HG03280 (cell line): ENCODE results near the gene FRMPD2.
A peak's percentile ranks its signal among the peaks of the same experiment; 100 is the strongest.
"Not testable (repeated sequence)": the region's sequence is repeated elsewhere in the genome, so short reads cannot be mapped to it uniquely, and the experiment has no call there.

ENCODE experiments used
- ATAC-seq: cut with Tn5 transposase; IDR thresholded peaks from one replicate; pipeline ENCODE4 v1.9.1; 2021; ENCODE audit warnings: mild to moderate bottlenecking, moderate library complexity; ENCODE audit not compliant: unreplicated experiment

Gene FRMPD2

DNA sequence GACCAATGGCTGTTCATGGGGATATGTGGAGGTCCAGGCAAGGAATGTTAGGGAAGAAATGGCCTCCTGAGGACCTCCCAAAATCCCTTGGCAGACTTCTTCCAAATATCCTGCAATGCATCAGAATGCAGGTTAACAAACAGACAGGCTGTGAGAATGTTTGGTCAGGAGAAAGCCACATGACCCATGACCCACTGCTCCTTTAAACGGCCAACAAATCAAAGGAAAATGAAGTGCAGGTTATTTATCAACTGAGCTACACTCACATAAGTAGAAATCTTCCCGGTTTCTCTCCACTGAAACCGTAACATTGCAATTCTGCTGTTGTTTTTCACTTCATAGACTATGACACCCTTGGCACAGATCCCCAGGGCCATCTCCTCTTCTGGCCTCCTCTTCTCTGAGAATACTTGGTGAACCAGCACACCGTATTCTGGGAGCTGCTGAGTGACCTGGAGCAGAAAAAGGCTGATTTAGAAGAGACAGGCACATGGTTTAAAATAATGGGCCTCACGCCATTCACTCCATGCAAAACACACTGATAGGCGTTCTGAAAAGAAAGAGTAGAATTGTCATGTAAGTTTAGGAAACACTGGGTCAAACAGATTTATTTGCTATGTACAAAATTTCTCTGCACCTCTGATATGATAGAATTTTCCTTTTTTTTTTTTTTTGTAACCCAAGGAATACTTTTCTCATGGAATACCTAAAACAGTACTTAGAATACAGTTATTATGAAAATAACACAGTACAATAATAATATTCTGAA, 67.8 kb downstream of the FRMPD2 start:
- ATAC-seq: no peak

DNA sequence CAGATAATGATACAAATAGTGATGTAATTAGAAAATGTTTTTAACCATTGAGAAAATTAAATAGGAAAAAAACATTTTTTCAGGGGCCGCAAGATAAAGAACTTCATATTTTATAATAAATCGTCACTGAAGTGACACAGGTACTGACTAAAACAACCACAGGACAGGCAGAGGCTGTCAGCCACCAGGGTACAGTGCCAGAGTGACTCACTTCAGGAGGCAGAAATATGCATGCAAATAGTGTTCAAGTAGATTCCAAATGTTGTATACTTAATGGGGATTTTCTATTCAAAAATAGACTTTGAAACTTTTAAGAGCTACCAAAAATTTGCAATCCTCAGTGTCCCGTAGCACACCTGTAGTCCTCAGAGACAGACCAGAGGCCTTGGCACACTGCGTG, 68.6 kb downstream of the FRMPD2 start:
- peak; percentile 59 for ATAC-seq

DNA sequence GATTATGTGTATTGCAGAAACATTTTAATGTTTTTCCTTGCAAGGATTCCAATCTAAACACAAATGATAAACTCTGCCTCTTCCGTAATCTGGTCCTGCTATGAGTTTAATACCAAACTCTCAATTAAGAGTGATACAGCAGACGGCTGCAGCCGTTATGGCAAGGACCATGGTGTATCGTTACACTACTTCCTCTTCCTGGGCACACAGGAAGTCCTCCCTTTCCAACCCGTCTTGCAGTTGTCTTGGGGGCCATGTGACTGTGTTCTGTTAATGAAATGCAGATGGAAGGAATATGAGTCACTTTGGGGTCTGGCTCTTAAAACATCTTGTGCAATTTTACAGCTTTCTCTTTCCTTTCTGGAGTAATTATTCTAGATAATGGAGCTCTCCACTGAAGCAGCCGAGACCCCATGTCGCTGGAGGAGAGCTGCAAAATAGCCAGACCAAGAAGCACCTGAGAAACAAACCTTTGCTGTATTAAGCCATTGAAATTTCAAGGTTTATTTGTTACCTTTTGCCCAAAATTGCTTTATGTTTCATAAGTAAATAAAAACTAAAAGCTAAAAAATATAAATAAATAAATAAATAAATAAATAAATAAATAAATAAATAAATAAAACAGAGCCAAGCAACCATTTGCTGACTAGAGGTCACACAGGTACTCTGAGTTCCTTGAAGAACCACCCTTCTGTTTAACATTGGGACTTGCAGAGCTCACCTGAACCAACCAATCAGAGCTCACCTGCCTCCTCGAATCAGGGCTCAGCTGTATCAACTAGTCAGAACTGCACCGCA, 74.7 kb downstream of the FRMPD2 start:
- ATAC-seq: no peak

DNA sequence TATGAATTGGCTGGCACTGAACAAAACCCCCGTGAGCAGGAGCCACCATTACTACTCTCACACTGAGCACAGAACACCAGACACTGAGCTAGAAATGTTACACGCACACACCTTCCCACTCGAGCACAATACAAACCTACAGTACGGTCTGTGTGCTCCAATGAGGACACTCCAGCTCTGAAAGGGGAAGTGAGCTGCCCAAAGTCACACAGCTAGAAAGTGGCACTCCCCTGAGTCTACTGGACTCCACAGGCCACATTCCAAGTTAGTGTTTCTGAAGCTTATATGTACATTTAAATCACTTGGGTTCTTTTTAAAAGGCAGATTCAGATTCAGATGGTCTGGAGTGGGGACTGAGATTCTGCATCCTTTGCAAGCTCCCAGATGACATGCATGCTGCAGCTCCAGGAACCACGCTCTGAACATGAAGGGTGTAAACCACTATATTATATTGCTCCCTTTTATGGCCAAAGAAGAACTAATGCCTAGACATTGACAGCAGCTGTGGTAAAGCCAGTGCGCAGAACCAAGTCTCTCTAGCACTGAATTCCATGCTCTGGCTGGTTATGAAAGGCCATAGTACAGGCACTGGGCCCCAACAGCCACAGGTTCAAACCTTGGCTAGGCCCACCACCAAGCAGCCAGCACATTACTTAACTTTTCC, 77.1 kb downstream of the FRMPD2 start:
- ATAC-seq: no peak

DNA sequence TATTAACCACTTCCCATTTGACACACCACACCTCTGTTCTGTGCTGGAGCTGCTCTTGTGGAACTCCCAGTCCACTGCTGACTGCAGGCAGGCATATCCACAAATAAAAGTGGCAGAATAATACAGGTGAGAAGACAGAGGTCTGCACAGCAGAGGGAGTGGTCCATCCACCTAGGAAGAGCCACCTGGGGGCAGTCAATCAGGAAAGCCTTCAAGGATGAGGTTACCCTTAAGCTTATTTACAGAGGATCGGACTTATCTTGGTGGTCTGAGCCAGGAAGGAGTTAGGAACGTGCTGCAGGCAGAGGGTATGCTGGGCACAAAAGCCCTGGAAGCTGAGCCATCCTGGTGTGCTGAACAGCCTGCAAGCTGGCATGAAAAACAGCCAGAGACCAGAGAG, 78.7 kb downstream of the FRMPD2 start:
- ATAC-seq: no peak

DNA sequence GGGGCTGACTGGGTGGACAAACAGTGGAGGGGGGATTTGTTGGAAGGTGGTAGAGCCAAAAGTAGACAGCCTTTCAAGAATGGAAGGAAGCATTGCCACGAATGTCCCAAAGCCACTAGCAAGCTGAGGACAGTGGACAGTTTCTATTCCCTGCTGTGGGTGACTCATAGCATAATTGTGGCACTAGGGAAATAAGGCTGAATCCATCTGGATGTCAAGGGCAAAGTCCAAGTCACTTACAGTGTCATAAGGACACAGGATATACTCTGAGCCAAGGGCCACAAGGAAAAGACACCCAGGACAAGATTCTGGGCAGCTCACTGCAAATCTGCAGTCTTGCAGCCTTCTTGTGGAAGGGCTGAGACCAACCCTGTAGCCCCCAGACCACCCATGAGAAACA, 79.7 kb downstream of the FRMPD2 start:
- ATAC-seq: no peak

DNA sequence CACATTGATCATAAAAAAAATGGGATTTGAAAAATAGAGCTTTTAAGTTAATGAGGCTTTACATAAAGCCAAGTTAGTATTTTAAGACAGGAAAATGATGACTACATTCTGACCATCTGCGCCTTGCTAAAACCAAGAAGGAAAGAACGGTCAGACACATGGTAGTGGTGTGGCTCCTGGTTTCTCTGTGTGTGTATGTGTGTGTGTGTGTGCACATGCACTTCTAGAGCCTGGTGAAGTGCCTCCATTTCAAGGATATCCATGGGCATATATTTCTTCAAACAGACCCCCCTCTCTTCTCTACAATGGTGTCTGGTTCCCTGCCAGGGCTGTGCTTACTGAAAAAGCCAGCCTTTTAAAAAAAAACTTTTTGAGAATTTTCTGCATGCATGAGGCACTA, 80.9 kb downstream of the FRMPD2 start:
- no peak for ATAC-seq

DNA sequence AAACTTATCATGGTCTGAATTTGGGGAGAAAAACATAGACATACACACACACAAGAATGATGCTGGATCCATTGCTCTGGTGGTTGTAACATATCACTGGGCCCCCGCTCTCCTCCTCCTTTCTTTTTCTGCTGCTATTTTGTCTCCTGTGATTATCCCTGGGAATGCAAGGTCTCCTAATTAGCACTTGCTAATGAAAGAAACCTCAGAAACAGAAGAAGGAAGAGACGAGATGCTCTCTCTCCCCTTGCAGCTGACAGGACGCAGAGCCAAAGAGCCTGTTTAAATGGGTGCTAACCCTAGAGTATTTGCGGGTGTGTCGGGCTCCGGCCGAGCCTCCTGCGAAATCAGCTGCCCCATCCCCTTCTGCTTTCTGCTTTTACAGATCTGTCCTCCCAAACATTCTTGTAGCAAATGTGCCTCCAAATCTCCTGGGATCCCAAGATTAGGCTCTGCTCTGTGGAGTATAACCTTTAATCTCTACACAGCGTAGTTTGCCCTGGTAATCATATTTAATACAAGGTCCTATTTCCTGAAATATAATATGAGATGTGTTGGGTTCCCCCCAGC, 81.5 kb downstream of the FRMPD2 start:
- ATAC-seq: no peak

DNA sequence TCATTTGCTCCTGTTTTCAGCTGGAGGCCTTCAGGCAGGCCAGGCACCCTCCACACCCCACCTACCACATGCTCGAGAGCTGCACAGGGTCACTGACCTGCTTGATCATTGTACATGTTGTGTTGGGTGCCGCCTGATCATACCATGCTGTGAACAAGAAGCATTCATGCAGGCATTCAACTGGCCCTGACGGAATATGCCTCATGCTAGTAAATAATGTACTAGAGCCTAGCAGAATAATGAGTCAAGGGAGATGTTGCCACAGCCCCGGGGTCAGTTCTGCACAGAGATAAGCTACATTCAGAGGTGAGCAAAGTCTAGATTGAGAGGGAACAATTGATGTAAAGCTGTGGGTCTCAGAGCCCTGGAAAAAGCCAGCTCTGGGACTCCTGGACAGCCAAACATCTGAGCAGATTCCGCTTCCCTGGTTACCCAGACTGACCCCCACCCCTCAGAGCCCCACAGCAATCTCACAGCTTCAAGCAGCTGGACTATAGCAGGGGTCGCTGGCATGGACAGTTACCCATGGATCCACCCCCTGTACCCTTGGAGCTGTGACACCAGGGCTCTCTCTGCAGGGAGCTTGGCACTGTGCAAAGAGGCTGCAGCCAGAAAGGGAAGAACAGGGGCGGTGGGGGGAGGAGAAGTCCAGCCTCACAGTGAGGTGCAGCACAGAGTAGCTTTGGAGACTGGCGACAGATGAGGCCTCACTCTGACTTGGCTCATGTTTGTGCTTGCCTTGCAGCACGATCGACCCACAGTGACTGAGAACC, 86.6 kb downstream of the FRMPD2 start:
- no peak for ATAC-seq

DNA sequence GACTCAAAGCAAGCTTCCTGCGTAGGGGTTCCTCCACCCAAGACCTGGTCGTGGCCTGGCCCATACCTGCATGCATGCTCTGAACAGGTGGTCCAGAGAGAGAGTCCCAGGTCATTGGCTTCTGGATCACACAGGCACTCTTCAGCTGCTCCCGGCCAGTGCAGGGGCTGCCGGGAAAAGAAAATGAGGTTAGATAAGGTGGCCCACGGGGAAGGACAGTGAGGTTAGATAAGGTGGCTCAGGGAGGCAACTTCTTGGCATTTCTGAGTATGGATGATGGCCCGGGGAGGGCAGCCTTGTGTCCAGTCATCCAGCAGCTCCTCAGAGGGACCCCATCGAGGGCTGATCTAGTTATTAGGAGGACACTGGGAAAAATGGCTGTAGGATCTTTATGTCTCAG, 87.4 kb downstream of the FRMPD2 start:
- no peak for ATAC-seq

DNA sequence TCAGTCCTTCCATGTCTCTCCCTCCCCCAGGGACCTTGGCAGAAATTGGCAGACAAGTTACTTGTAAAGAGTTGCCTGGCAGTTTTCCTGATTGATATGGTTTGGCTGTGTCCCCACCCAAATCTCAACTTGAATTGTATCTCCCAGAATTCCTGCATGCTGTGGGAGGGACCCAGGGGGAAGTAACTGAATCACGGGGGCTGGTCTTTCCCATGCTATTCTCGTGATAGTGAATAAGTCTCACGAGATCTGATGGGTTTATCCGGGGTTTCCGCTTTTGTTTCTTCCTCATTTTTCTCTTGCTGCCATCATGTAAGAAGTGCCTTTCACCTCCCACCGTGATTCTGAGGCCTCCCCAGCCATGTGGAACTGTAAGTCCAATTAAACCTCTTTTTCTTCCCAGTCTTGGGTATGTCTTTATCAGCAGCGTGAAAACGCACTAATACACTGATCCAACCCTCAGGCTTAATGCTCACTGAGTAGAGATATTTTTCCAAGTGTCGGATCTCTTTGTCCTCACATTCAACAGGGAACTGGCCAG, 88.2 kb downstream of the FRMPD2 start:
- not testable (repeated sequence) for ATAC-seq

DNA sequence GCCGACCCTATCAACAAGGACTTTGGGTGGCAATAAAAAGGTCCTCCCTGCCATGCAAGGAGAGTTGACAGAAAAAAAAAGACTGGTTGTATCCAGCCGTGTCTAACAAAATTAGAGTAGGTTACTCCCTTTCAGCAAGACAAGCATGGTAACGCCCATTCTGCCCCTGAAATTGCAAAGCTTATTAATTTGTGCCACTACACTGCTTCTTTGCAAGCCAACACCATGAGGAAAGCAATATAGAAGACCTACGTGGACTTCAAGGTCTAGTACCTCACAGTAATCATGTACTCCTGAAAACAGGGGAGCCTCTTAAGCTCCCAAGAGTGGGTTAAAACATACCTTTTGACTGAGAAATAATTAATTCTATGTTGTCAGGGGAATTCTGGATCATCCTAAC, 90.3 kb downstream of the FRMPD2 start:
- no peak for ATAC-seq

DNA sequence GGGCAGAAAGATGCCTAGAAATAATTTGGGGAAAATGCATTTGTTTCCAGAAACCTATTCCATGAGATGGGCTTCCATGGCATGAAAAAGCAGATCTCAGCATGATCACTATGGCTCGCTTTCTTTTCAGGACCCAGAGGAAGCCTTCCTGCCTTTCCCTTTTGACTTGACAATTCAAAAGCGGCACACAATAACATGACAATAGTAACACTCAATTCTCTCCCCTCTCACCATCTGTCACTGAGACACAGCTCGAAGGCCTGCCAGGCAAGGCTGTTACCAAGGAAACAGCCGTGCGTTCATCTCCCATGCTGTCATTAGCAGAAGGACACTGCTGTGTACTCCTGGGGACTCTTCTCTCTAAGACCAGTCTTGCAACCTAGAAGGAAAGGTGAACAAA, 101.8 kb downstream of the FRMPD2 start:
- not testable (repeated sequence) for ATAC-seq

DNA sequence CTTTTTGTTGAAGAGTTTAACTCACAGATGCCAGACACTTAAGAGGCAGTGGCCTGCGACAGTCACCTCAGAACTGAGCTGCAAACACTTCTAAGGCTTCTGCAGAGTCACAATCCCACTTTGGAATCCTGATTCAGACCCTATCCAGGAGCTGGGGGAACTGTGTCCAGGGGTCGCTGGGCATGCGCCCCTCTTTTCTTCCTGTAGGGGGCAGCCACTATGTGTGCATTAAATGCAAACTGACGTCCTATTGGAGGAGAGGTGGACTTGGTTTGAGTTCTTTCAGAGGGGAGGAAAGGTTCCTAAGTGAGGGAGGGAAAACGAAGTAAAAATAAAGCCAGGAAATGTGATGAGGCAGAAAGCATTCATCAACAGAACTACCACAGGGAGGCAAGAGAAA, 113.8 kb downstream of the FRMPD2 start:
- not testable (repeated sequence) for ATAC-seq

DNA sequence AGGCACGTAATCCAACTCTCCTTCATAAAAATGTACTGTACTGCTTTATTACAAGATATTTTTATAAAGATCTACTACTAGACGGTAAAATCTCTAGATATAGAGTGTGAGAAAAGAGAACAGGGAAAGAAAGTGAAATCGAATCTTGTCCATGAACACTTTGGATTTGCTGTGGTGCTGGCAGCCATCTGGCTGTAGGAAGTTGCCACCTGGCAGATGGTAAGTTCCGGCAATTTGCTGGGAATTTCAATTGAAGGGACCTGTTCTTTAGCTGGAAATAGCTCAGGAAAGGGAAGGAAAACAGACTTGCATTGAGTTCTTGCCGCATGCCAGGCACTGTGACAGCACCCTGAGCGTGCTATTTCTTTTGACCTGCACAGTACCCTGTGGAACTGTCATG, 114.3 kb downstream of the FRMPD2 start:
- not testable (repeated sequence) for ATAC-seq

DNA sequence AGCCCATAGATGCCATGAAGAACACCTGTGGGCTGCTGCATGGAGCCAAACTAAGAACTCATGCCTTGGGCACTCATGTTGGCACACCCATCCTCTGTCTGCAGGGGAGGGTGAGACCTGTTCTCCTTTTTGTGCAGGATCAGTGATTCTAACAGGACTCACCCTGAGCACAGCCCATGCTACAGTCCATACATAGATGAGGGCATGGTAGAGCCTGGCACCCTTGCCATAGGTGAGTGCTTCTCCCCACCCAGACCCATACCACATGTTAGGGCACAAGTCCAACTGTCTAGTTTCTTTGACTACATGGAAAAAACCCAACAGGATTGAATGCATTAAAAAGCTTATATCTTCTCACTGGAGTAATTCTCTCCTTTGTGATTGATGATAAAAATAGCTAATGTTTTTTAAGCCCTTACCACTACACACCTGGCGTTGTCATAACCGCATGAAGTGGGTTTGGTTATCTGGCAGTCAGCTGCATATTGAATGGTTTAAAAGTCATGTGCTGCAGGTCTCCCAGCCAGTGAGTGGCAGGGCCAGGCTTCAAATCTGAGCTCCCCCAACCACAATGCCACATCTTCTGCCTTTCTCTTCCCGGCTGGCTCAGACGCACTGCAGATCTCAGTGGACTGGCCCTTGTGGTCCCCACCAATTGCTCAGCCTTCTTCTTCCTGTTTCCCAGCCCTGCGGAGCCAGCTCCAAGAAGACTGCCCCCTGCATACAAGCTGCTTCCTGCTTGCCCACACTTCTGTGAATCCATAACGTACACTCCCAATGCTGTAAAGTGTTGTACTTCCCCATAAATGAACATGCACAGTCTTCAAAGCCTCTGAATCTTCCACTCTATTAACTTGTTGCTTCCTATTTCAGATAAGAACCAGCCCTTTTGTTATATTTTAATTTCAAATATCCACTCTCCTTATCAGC, 120.0 kb downstream of the FRMPD2 start:
- not testable (repeated sequence) for ATAC-seq

DNA sequence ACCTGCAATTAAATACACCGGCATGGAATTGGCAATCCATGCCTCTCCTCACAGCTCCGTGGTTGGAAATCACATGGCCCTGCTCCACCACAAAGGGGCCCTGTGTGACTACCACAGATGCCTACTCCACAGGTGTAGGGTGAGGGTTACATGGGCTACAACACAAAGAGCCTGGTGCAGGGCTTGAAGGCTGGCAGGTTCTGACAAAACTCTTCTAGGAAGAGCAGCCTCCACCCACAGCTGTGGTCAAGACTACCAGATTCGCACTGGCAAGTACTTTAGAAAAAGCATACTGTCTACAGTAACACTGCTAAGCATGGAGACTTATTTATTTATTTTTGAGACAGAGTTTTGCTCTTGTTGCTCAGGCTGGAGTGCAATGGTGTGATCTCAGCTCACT, 126.9 kb downstream of the FRMPD2 start:
- ATAC-seq: not testable (repeated sequence)

DNA sequence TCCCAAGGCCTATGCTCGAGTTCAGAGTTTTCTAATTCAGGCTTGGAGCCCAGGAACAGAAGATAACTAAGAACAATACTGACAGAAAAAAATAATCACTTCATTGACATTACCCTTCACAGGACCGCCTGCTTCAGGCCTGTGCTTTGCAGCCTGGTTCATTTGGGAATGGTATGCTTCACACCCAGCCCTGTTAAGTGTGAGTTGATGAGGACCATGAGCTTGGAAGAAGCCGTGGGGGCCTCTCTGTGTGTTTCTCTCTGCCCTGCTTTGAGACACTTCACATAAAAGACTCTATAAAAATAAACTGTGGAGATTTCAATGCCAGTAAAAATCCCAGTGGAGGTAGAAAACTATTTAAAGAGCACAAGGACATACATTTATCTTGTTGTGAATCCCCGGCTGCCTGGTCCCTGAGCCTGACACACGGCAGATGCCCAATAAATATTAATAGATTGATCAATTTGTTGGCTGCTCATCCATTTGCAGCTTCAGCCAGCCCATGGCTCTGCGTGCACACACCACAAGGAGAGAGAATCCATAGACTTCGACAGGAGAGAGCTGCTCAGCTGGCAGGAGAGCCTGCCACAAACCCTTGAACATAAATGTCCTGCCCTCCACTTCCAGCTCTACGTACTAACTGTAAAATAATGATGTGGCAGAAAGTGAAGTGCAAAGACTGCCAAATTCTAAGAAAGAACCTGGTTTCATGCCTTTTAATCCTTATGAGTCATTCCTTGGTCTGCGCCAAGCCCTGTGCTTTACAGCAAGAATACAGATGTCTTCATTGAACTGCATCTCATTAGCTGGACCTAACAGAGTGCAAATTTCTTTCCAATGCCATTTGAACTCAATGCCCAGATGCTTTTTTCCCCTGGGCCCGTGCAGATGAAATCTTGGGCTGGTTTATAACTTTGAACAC, 130.5 kb downstream of the FRMPD2 start:
- ATAC-seq: not testable (repeated sequence)
